ENCODE results near the gene EEIG1.
"Not testable (repeated sequence)": the region's sequence is repeated elsewhere in the genome, so short reads cannot be mapped to it uniquely, and the experiment has no call there.

EEIG1 gene

GRCh38 chr9:127980706-127981558, at the start of gene EEIG1:
Gene EEIG1 (minus strand): TSS chr9:127980989. CDS start chr9:127980137, 852 bp downstream.
- peak; percentile 80 for DNase-seq (ENCODE audit: low read depth)

GRCh38 chr9:128027705-128028104, 46.9 kb upstream of the EEIG1 start:
- DNase-seq (ENCODE audit: low read depth), result no peak

- DNase-seq (ENCODE audit: low read depth), result no peak
Measured at GRCh38 chr9:128026773-128027541, 46.2 kb upstream of the EEIG1 start.

GRCh38 chr9:128026255-128026772, 45.5 kb upstream of the EEIG1 start:
- no peak for DNase-seq (ENCODE audit: low read depth)

GRCh38 chr9:128025736-128026135, 44.9 kb upstream of the EEIG1 start:
- DNase-seq (ENCODE audit: low read depth), result no peak

GRCh38 chr9:128024761-128025308, 44.0 kb upstream of the EEIG1 start:
- no peak for DNase-seq (ENCODE audit: low read depth)

- not testable (repeated sequence) for DNase-seq (ENCODE audit: low read depth)
Measured at GRCh38 chr9:128023671-128024070, 42.9 kb upstream of the EEIG1 start.

- DNase-seq (ENCODE audit: low read depth), result no peak
Measured at GRCh38 chr9:128022886-128023285, 42.1 kb upstream of the EEIG1 start.

GRCh38 chr9:128021098-128021497, 40.3 kb upstream of the EEIG1 start:
- no peak for DNase-seq (ENCODE audit: low read depth)

- no peak for DNase-seq (ENCODE audit: low read depth)
Measured at GRCh38 chr9:128020692-128021091, 39.9 kb upstream of the EEIG1 start.

GRCh38 chr9:128015696-128016095, 34.9 kb upstream of the EEIG1 start:
- no peak for DNase-seq (ENCODE audit: low read depth)

- DNase-seq (ENCODE audit: low read depth), result no peak
Measured at GRCh38 chr9:128011071-128011817, 30.5 kb upstream of the EEIG1 start.

GRCh38 chr9:128009639-128010038, 28.9 kb upstream of the EEIG1 start:
- DNase-seq (ENCODE audit: low read depth), result no peak

GRCh38 chr9:128008171-128008570, 27.4 kb upstream of the EEIG1 start:
- DNase-seq (ENCODE audit: low read depth), result no peak

- DNase-seq (ENCODE audit: low read depth), result peak; percentile 21
Measured at GRCh38 chr9:128007566-128008138, 26.9 kb upstream of the EEIG1 start.

GRCh38 chr9:128006332-128006996, 25.7 kb upstream of the EEIG1 start:
- no peak for DNase-seq (ENCODE audit: low read depth)

GRCh38 chr9:128005923-128006322, 25.1 kb upstream of the EEIG1 start:
- DNase-seq (ENCODE audit: low read depth), result no peak

- DNase-seq (ENCODE audit: low read depth), result no peak
Measured at GRCh38 chr9:128003966-128004604, 23.3 kb upstream of the EEIG1 start.

GRCh38 chr9:128002959-128003358, 22.2 kb upstream of the EEIG1 start:
- DNase-seq (ENCODE audit: low read depth), result no peak

- peak; percentile 90 for DNase-seq (ENCODE audit: low read depth)
Measured at GRCh38 chr9:128001779-128002298, 21.1 kb upstream of the EEIG1 start.

All from GM04504 (cell line).